ELR (cell line): ENCODE measurements around the gene OGFOD1.

Source experiments
- DNase-seq: peaks from one replicate; pipeline ENCODE4 v3.0.0-alpha.2; 2015; ENCODE audit warnings: low read depth

The OGFOD1 gene

GRCh38 chr16:56450986-56451752 is at the start of gene OGFOD1, which contains the start of gene NUDT21:
Gene OGFOD1 (plus strand): TSS chr16:56451554. CDS start chr16:56451613, 59 bp downstream.
Gene NUDT21 (minus strand): TSS chr16:56451332. CDS start chr16:56451202, 130 bp downstream.
- peak; percentile 99 for DNase-seq

GRCh38 chr16:56405977-56406672 is 45.2 kb upstream of the OGFOD1 start:
- DNase-seq, result no peak

DNA sequence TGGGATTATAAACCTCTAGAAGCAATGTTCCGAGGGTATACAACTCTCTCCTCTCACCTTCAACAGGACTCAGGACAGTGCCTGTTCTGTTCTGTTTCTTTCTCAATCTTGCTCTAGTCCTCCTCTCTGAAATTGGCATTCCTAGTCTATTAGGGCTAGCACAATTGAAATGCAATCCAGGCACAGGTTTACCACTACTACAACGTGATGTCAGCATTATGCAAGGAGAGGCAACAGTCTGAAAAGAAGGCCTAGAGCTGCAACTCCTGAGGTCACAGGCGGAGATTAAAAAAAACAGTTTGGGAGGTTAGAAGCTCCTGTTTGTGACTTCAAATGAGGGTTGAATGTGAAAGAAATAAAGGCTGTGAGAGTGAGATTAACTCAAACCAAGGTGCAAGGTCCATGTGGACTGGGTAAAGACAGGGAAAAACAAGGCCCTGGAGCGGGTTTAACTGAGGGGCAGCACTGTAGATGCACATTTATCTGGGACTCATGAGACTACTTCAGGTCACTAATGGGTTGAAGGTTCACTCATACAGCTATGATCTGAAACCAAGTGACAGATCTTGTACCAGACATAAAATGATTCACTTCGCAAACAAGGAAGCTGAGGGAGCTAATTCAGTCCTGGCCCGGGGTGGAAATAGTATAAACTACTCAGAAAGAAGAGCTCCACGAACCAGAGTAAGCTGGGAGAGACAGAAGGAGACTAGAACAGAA is 42.8 kb upstream of the OGFOD1 start:
- DNase-seq, result no peak

DNA sequence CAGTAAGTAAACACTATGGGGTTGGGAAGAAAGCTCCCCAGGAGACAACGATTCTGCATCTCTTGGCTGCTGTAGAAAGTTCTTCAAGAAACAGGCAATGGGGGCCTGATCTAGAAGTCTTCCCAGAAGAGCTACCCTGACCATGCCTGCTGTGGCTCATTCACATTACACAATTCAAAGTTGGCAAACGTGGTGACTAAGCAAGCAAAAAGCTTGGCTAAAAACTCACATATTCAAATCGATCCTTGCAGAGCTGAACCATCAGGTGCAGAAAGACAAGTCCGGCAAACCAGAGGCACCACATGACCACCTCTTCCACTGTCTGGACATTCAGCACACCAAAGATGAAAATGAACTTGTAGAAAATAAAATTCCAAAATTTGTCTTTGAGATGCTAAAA is 42.2 kb upstream of the OGFOD1 start:
- DNase-seq, result peak; percentile 68

GRCh38 chr16:56411123-56411522 is 40.2 kb upstream of the OGFOD1 start:
- no peak for DNase-seq

DNA sequence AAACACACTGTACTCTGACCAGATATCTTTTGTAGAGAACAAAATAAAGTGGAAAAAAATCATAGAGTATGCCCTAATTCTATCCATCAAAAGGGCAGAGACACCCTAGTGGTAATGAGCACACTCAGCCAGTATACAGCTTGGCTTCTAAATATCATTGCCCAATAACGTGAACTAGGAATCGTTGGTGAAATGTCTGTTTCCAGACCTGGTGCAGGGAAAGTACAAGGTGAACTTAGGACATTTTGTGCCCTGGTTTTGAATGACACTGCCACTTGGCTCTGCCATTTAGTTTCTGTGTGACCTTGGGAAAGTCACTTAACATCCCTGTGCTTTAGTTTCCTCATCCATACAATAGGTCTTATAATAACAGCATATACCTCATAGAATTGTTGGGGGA is 39.7 kb upstream of the OGFOD1 start:
- DNase-seq, result no peak

DNA sequence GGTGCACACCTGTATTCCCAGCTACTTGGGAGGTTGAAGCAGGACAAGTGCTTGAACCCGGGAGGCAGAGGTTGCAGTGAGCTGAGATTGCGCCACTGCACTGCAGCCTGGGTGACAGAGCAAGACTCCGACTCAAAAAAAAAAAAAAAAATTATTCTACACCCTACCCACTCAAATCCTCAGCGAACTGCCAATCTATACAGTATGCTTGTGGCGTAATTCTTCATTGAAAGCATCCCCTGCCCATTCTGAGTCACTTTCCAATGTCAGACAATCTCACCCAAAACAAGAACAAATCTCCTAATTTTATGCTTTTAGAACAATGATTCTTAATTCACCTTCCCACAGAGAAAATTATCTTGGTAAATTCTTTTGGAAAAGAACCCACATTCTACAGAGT is 38.0 kb upstream of the OGFOD1 start:
- no peak for DNase-seq

- no peak for DNase-seq
These were observed 37.0 kb upstream of the OGFOD1 start for GRCh38 chr16:56414366-56414765.

GRCh38 chr16:56415875-56416274 is 35.5 kb upstream of the OGFOD1 start:
- DNase-seq, result no peak

GRCh38 chr16:56417138-56417537 is 34.2 kb upstream of the OGFOD1 start:
- no peak for DNase-seq

DNA sequence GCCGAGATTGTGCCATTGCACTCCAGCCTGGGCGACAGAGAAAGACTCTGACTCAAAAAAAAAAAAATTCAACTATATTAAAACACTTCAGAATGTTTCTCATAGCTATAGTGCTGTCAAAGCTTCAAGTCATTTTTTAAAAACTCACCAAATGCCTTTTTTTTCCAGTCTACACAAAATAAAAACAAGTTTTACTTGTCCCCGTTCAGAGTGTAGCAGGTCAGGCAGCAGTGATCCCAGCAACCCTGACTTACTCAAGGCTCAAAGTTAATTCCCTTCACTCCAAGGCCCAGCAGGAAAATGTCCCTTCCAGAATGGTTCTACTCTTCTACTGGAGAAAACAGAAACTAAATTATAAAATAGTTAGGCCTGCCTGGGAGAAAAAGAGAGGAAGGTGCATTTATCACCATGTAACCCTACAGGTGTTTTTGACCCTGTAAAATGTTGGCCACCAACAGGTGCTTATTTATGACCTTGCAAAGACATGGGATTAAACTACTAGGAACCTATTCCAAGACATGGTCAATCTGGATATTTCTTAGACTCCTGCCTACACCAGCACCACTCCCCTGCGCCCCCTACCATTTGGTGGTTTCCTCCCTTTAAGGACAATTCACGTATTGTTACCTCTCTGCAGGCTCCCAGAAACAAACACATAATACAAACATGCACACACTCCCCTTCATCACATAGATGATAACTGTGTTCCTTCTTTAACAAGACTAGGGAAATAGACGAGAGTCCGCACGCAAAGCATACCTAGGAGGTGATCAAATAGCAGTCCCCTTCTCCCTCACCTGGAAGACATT is 31.4 kb upstream of the OGFOD1 start:
- no peak for DNase-seq

- DNase-seq, result no peak
These were observed 30.7 kb upstream of the OGFOD1 start for GRCh38 chr16:56420613-56421012.

GRCh38 chr16:56421313-56421712 is 30.0 kb upstream of the OGFOD1 start:
- no peak for DNase-seq

- DNase-seq, result no peak
These were observed 29.2 kb upstream of the OGFOD1 start for GRCh38 chr16:56421976-56422669.

- no peak for DNase-seq
These were observed 28.4 kb upstream of the OGFOD1 start for GRCh38 chr16:56422896-56423441.

DNA sequence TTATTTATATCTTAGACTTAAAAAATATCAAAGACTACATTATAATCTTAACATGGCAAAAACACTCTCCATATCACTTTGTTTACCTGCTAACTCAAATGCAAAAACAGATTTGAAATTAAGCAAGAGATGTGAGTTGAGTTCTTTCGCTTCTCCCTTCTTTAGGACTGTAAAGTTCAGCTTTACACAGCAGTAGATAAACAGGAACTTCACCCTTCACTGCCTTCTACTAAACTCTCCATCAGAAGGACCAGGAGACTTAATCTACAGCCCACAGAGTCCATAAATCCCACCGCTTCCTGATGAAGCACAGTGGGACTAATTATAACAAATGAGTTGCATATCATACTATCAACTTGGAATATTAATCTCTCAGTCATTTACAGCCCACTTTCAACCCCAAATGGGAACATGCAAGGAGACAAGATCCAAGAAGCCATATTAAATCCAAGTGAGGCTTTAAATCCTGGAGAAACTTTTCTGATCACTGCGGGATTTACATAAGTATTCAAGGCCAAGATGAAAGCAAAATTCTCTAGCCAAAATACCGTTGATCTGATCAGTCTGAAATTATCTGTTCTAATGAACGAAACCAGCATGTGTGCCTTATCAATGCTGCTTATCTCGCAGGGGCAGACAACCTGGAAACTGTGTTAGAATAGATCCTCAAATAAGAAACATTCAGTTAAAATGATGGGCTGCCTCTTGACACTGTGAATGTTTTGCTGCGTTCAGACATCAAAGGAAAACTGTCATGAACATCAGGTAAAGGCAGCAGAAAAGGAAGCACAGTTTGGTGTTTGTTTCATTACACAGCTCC is 27.6 kb upstream of the OGFOD1 start:
- peak; percentile 20 for DNase-seq

DNA sequence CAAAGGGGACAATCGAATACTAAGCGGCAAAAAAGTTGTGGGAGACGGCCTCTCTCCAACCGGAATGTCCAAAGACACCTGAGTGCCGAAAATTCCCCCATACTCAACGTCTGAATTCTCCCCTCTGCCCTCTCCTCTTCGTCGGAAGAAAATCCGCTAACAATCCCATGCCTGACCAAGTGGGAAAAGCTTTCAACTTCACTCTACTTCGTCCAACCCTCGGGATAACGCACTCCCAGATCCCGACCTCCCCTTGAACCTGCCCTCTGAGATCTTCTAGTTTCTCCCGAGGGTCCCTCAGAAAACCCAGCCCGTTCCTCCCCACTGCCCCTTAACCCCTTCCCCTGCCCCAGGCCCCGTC is 27.0 kb upstream of the OGFOD1 start:
- DNase-seq, result peak; percentile 41

DNA sequence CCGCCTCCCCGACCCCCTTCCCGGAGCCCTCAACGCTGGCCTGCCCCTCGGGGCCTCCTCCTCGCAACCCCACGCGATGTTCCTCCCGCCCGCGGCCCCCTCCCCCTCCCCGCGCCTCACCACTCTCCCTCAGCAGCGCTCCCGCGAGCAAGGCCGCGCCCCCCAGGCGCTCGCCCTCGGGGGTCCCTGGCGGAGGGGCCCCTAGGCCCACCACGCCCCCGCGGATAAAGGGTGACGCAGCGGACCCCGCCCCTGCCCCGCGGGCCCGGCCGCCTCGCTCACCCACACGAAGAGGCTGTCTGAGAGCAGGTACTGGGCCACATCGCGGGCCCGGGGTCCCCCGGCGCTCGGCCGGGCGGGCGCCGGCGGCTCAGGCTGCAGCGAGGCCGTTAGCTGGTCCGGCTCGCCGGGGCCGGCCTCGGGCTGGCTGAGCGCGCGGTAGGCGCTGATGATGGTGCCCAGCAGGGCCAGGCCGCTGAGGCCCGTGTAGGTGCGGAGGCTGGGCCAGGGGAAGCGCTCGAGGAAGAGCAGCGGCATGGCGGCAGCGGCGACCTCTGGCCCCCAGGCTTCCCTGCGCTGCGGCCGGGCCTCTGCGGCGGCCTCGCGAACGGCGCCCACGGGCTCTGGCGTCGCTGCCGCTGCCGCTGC is 26.4 kb upstream of the OGFOD1 start:
- DNase-seq, result peak; percentile 52

DNA sequence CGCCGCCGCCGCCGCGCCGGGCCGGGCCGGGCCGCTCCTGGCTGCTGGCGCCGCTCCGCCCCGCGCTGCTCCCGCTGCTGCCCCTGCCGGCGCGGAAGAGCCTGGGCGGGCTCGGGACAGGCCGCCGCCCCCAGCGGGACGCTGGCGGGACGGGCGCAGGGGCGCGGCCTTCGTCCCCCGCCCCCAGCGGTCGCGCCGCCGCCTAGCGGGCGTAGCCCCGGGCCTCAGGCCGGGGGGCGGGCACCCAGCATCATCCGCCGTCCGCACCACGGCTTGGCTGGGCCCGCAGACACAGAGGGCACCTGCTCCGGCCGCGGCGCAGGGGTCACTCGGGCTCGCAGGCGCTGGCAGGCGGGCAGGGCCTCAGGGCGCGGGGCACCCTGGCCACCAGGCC is 25.9 kb upstream of the OGFOD1 start, which contains the start of gene AMFR:
TSS of gene AMFR (minus strand) at position 107 of the 394 bp plus-strand sequence. CDS start 218 bp downstream, outside the sequence.
- peak; percentile 89 for DNase-seq

GRCh38 chr16:56426585-56426984 is 24.8 kb upstream of the OGFOD1 start:
- DNase-seq, result peak; percentile 26
